Glomerular visceral epithelial cell (primary cell): Measurements from ENCODE around the gene CTTNBP2NL.
A peak's percentile ranks its signal among the peaks of the same experiment; 100 is the strongest.

Experiments
- DNase-seq: peaks from one replicate; pipeline ENCODE4 v3.0.0-alpha.2; 2016; ENCODE audit errors: extremely low spot score

Gene CTTNBP2NL, protein sequence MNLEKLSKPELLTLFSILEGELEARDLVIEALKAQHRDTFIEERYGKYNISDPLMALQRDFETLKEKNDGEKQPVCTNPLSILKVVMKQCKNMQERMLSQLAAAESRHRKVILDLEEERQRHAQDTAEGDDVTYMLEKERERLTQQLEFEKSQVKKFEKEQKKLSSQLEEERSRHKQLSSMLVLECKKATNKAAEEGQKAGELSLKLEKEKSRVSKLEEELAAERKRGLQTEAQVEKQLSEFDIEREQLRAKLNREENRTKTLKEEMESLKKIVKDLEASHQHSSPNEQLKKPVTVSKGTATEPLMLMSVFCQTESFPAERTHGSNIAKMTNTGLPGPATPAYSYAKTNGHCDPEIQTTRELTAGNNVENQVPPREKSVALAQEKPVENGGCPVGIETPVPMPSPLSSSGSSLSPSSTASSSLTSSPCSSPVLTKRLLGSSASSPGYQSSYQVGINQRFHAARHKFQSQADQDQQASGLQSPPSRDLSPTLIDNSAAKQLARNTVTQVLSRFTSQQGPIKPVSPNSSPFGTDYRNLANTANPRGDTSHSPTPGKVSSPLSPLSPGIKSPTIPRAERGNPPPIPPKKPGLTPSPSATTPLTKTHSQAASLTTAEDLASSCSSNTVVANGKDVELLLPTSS

GRCh38 chr1:112395821-112396652 is at the start of gene CTTNBP2NL:
TSS of gene CTTNBP2NL (plus strand) at chr1:112396214. CDS start at chr1:112416166, 19,952 bp downstream.
- peak; percentile 96 for DNase-seq

DNA sequence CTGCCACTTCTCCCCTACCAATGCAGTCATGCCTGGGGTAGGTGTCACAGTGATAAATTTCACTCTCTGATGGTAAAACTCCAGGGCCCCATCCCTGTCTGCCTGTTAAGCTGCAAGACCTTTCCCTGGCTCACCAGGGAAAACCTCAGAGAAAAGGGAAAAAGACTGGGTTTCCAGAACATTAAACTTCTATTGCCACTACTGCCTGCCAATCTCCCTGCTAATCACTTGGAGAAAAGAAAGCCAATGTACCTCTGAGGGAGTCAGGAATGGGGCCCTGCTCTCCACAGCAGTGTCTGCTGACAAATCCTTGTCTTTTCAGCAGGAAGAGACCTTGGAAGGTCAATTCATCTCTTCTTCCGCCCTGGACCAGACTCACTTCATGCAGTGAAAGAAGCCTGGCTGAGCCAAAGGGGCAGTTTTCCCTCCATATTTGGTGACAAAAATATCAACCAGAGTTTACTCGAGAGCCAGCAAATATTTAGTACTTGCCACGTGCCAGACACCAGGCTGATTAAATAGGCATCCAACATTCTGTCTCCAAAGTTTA is 49.1 kb upstream of the CTTNBP2NL start:
- no peak for DNase-seq

DNA sequence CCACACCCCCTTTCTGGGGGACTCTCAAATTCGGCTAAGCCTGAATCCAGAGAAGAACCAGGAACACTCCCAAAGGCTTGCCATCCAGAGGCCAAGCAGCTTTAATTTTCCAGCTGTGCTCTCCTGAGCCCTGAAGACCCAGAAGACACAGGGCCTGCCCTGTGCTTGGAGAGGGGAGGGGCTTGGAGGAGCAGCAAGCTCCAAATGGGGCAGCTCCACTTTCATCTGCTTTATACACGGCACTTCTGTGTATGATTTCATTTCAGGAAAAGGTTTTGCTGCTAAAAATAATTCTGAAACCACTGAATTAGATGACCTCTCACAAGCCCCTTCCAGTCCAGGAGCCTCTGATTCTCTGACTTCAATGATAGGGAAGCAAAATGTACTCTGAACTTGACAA is 39.2 kb upstream of the CTTNBP2NL start:
- no peak for DNase-seq

DNA sequence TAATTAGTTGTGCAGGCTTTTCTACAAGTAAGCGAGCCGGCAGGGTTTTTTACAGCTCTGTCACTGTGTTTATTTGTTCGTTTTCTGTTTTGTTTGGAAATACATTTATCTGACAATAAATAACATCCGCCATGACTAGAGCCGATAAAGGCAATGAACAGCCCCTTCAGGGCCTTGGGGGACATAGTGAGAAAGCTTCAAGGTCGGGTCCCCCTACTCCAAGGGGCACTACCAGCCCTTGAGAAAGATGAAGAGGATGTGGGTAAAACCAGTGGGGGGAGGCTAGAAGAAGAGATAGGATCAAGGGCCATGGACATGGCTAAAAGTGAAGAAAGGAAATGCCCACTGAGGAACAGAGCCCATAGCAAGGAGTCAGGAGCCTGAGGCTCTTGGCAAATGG is 38.5 kb upstream of the CTTNBP2NL start:
- DNase-seq: no peak

- no peak for DNase-seq
Measured at GRCh38 chr1:112358061-112358770, 37.8 kb upstream of the CTTNBP2NL start.

- DNase-seq: peak; percentile 57
Measured at GRCh38 chr1:112358798-112359408, 37.1 kb upstream of the CTTNBP2NL start.

GRCh38 chr1:112359961-112360767 is 35.9 kb upstream of the CTTNBP2NL start:
- DNase-seq: peak; percentile 48

- DNase-seq: peak; percentile 15
Measured at GRCh38 chr1:112363636-112364035, 32.4 kb upstream of the CTTNBP2NL start.

GRCh38 chr1:112368198-112368597 is 27.8 kb upstream of the CTTNBP2NL start:
- DNase-seq: no peak

DNA sequence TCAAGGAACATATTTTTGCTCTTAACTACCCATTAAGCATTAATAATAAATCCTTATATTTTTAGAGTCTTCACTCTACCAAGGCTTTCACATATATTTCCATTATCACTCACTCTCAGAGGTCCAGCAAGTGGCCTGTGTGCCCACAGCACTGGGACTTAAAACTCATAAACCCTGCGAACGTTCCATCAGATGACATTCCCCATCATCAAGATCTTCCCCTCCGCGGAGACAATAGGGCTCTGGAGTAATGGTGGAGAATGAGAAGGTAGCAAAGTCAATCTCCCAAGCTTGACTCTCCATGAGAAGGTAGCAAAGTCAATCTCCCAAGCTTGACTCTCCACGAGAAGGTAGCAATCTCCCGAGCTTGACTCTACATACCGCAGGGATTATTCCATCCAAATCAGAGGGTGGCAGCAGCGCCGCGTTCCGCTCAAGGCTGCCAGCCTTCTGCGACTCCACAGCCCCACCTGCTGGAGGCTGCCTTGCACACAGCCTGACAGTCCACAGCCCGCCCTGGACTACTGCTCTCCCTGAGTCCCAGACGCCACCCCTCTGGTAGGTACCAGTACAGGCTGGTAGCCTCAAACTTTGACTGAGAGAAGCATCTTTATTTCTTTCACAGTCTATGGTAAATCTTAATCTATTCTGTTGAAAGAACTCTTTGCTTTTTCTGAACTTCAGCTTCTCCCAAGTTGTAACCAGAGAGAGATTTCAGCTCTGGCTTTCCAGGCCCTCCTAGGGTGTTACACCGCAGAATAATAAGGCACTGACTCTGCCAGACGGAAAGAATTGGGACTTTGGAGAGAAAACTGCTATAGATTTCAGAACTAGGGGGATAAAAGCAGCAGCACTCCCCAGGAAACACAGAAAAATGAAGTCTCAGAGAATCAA is 26.4 kb upstream of the CTTNBP2NL start:
- DNase-seq: peak; percentile 81

- DNase-seq: no peak
Measured at GRCh38 chr1:112370996-112371395, 25.0 kb upstream of the CTTNBP2NL start.

DNA sequence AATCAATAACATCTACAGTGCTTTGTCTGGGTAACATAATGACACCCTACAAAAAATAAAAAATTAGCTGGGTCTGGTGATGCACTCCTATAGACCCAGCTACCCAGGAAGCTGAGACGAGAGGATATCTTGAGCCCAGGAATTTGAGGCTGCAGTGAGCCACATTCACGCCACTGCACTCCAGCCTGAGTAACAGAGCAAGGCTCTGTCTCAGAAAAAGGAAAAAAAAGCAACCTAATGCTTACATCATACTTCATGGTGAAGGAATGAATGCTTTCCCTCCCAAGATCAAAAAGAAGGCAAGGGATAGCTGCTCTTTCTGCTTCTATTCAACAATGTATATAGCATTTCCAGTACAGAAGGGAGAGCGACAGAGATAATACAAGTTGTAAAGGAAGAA is 24.2 kb upstream of the CTTNBP2NL start:
- DNase-seq: no peak

DNA sequence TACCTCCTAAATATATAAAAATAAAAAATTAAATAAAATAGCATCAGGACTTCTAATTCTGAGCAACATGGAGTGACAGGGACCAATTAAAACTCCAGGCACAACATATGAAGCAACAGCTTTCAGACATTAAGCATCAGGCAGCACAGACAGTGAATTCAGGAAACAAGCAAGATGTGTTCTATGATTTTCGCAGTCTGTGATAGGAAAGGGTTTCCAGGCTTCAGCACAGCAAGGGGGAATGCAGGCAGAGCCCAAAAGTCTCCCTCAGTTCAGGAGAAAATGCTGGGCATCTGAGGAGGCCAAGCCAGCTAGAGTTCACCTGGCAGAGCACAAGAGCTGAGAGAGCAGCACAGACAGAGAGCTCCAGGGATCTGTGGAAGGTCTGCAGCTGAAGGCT is 22.2 kb upstream of the CTTNBP2NL start:
- DNase-seq: no peak

GRCh38 chr1:112375701-112376100 is 20.3 kb upstream of the CTTNBP2NL start:
- DNase-seq: no peak

- DNase-seq: no peak
Measured at GRCh38 chr1:112380356-112380755, 15.7 kb upstream of the CTTNBP2NL start.

DNA sequence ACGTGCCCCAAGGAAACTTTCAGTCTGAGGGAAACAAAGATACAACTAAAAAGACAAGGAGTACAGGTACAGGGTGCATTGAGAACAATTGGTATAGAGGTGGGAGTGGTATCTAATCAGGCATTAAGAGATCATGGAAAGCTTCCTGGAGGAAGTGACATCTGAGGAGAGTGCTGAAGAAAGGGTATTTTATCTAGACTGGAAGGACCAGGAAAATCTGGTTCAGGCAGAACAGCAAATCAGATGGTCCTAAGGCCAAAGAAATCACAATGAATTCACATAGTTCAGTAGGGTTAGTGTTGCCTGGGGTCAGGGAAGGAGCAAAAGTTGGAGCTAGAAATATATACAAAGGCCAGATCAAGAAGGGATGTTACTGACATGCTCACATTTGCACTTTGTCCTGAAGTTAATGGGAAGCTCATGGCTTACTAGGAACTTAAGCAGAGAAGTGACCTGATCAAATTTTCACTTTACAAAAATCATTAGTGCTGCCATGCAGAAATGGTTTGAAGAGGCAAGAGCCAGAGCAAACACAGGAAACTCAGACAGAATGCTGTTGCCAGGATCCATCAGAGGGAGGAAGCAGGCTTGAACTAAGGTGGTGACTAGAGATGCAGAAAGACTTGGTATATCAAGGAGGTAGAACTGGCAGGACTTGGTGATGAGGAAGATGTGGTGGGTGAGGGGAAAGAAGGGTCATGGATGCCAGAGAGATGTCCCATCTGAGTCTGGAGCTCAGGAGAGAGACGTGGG is 14.5 kb upstream of the CTTNBP2NL start:
- DNase-seq: no peak

DNA sequence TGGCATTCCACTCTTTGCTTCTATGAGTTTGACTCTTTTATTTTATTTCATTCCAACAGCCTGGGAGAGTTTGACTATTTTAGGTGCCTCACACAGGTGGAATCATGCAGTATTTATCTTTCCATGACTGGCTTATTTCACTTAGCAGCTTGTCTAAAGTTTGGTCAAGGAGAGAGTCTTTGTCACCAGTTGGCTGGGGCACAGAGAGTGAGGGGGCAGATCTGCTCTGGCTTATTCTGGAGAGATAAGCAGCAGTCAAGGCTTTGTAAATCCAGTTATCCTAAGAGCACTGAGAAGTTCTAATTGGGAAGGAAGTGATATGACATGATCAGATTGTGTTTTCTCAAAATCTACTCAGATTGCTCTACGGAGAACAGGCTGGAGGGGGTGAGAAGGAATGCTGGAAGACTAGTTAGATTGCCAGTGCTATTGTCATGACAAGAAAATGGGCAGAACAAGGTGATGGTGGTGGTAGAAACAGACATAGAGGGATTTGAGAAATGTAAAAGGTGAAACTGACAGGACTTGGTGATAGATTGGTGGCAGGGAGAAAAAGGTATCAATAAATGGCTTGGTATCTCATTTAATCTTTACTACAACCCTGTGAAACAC is 12.1 kb upstream of the CTTNBP2NL start:
- DNase-seq: no peak
